ENCODE data around the gene SVIP. TPM values are rescaled to one million over a fixed set of nuclear protein-coding genes. Genes with fewer than 3 reads are reported as not detected.

Gene SVIP, protein sequence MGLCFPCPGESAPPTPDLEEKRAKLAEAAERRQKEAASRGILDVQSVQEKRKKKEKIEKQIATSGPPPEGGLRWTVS
- total RNA-seq = 10 to 100 TPM; 20.6 to 30.0 TPM

DNA sequence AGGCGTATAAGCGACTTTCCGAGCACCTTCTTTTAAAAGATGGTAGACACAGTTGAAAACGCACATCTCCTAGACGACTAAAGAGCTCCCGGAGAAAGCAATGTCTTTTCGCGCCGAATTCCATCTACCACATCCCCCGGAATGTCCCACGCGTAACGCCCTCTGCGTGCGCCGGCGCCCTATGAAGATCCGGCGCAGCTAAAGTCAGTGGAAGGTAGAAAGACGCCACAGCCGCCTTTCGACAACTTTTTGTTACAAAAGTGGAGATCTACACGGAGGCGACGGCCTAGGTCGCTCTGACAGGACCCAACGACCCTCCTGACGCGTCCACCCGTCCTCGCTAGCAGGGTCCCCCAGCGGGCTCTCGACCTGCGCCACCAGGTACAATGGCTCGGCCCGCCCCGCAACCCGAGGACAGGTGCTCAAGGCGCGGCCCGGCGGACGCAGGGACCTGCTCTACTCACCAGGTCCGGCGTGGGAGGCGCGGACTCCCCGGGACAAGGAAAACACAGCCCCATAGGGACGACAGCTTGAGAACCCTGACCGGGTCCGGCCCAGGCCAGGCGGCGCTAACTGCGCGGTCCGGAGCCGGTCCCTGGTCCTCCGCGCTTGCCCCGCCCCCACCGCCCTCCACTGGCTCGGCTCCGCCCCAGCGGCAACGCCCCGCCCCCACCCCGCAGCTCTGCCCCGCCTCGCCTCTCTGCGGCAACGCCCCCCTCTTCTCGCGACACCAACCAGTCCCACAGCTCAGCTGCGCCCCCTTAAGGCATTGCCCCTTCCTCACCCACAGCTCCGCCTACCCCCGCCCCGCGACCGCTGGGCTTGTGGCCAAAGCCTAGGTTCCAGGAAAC, at the start of gene SVIP:
Gene SVIP (minus strand): TSS at position 571 of the 851 bp plus-strand sequence. CDS start 53 bp downstream, at position 518.
- Histone ChIP-seq H3K9me3 (no peaks in the 10 kb centered on the region), H3K36me3 (no peaks in the 10 kb centered on the region), H3K4me1 (peaks cover 3% of the 10 kb centered on the region), H3K27ac (peak within 1 kb of the TSS; percentile 89), H3K9ac (ENCODE audit: low read depth in 2 of 2, low read length in 2 of 2) (peak within 1 kb of the TSS; percentile 73 to 74), H3K27me3 (no peaks in the 10 kb centered on the region), H3K4me3 (peak within 1 kb of the TSS; percentile 77)
- intact Hi-C loops (cut with DNase I) = no loop called here
- peak; percentile 99 for DNase-seq
- TF ChIP-seq, protein P1, sequence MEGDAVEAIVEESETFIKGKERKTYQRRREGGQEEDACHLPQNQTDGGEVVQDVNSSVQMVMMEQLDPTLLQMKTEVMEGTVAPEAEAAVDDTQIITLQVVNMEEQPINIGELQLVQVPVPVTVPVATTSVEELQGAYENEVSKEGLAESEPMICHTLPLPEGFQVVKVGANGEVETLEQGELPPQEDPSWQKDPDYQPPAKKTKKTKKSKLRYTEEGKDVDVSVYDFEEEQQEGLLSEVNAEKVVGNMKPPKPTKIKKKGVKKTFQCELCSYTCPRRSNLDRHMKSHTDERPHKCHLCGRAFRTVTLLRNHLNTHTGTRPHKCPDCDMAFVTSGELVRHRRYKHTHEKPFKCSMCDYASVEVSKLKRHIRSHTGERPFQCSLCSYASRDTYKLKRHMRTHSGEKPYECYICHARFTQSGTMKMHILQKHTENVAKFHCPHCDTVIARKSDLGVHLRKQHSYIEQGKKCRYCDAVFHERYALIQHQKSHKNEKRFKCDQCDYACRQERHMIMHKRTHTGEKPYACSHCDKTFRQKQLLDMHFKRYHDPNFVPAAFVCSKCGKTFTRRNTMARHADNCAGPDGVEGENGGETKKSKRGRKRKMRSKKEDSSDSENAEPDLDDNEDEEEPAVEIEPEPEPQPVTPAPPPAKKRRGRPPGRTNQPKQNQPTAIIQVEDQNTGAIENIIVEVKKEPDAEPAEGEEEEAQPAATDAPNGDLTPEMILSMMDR (IDR thresholded peaks at IDR 0.05) = peak; percentile 57

DNA sequence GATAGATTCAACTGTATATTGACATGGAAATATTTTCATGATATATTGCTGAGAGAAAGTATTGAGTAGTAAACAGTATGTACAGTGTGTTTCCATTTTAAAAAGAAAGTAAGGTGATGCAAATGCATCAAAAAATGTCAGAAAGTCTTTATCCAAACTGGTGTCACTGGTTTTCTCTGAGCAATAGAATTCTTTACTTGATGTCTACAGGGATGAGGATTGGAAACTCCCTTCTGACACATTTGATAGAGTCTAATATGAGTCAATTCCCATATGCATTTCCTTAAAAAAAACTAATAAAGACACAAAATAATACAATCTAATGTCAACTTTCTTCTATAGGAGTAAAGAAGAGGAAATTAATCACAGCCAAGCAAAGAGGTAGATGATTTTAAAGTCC, 49.0 kb upstream of the SVIP start:
- Histone ChIP-seq H3K27ac (no peak overlapping the region), H3K9me3 (no peaks in the 10 kb centered on the region), H3K27me3 (no peaks in the 10 kb centered on the region), H3K4me3 (no peak overlapping the region), H3K4me1 (no peaks in the 10 kb centered on the region), H3K36me3 (no peaks in the 10 kb centered on the region), H3K9ac (ENCODE audit: low read depth in 2 of 2, low read length in 2 of 2) (no peak overlapping the region)
- intact Hi-C loops (cut with DNase I) = loop anchor here (10.0 kb wide), 1 partner anchor 46 kb away; no protein-coding TSS in a partner anchor
- no peak for DNase-seq
- TF ChIP-seq, protein P1 (IDR thresholded peaks at IDR 0.05) = no peak

DNA sequence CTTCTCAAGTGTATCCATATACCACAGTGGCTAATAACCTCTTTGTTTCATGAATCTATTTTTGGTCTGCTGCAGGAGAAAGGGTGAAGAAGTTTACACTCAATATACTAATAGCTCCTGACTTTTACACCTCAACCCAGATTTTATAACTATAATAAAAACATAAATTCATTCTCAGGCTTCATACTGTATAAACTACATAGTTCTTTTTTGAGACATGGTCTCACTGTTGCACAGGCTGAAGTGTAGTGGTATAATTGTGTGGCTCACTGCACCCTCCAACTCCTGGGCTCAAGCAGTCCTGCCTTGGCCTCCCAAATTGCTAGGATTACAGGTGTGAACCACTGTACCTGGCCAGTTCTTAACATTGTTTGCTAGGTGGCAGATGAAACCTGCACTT, 48.4 kb upstream of the SVIP start:
- Histone ChIP-seq H3K9me3 (no peaks in the 10 kb centered on the region), H3K36me3 (no peaks in the 10 kb centered on the region), H3K27ac (no peak overlapping the region), H3K9ac (ENCODE audit: low read depth in 2 of 2, low read length in 2 of 2) (no peak overlapping the region), H3K27me3 (no peaks in the 10 kb centered on the region), H3K4me1 (no peaks in the 10 kb centered on the region), H3K4me3 (no peak overlapping the region)
- no peak for DNase-seq
- TF ChIP-seq, protein P1 (IDR thresholded peaks at IDR 0.05) = no peak
- intact Hi-C loops (cut with DNase I) = loop anchor here (10.0 kb wide), 1 partner anchor 47 kb away; no protein-coding TSS in a partner anchor

DNA sequence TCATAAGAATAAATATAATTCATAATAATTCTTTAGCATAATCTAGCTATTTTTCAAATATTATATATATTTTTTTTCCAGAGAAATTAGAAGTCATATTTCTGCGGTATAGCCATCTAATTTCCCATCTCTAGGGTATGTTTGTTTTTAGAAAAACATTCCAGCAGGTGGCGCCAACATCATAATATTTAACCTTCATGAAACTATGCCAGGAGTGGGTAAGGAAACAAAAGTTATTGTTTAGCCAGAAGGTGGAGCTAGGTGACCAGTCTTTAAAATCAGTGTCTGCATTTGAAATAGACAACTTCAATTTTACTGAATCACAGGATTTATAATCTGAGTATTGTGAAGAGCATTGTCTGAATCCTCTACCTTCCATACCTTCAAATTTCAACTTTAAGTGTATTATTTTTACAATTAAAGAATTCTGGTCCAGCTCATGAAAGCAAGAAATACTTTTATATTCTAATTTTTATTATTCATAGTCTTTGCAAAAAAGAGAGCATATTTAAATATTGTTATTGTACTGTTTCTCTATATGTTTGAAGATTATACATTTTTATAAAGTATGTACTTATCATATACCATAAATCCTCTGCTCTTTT, 46.4 kb upstream of the SVIP start:
- H3K27me3 ChIP-seq = no peaks in the 10 kb centered on the region
- no peaks in the 10 kb centered on the region for H3K4me1 ChIP-seq
- TF ChIP-seq, protein P1 (IDR thresholded peaks at IDR 0.05) = peak; percentile 50
- no peaks in the 10 kb centered on the region for H3K36me3 ChIP-seq
- no peak overlapping the region for H3K4me3 ChIP-seq
- peak; percentile 83 for DNase-seq
- intact Hi-C loops (cut with DNase I) = loop anchor here (10.0 kb wide), 1 partner anchor 49 kb away; no protein-coding TSS in a partner anchor
- H3K9ac ChIP-seq (ENCODE audit: low read depth in 2 of 2, low read length in 2 of 2) = no peak overlapping the region
- H3K9me3 ChIP-seq = no peaks in the 10 kb centered on the region
- H3K27ac ChIP-seq = no peak overlapping the region

DNA sequence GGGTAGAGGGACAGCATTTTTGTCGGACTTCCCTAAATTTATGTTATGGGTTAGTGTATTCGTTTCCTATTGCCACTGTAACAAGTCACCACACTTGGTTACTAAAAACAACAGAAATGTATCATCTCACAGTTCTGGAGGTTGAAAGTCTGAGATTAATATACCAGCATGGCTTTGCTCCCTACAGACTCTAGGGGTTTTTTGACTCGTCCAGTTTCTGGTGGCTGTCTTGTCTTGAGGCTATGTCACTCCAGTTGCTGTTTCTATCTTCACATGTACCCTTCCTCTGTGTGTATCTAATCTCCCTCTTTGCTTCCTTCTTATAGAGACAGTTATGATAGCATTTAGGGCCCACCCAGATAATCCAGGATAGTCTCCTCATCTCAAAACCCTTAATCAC, 39.7 kb upstream of the SVIP start:
- H3K27ac ChIP-seq = no peak overlapping the region
- intact Hi-C loops (cut with DNase I) = no loop called here
- no peaks in the 10 kb centered on the region for H3K9me3 ChIP-seq
- H3K4me3 ChIP-seq = no peak overlapping the region
- no peaks in the 10 kb centered on the region for H3K36me3 ChIP-seq
- no peak overlapping the region for H3K9ac ChIP-seq (ENCODE audit: low read depth in 2 of 2, low read length in 2 of 2)
- TF ChIP-seq, protein P1 (IDR thresholded peaks at IDR 0.05) = no peak
- no peak for DNase-seq
- H3K4me1 ChIP-seq = no peaks in the 10 kb centered on the region
- no peaks in the 10 kb centered on the region for H3K27me3 ChIP-seq

Data from colonic mucosa (tissue), 4 donors.